T-helper 22 cell (primary cell): ENCODE measurements around the gene DAZAP1.

Source experiments
- DNase-seq: peaks from one replicate; pipeline ENCODE4 v3.0.0-alpha.2; 2020; ENCODE audit warnings: low read depth

DAZAP1 gene

GRCh38 chr19:1394252-1395193 lies 12.9 kb upstream of the DAZAP1 start:
- no peak for DNase-seq

GRCh38 chr19:1395194-1396018 lies 12.0 kb upstream of the DAZAP1 start:
- no peak for DNase-seq

GRCh38 chr19:1396019-1396767 lies 11.2 kb upstream of the DAZAP1 start:
- DNase-seq, result no peak

- no peak for DNase-seq
Measured at GRCh38 chr19:1396768-1397679, 10.4 kb upstream of the DAZAP1 start.

GRCh38 chr19:1397838-1398237 lies 9.5 kb upstream of the DAZAP1 start:
- DNase-seq, result no peak

GRCh38 chr19:1399079-1399478 lies 8.3 kb upstream of the DAZAP1 start:
- no peak for DNase-seq

- DNase-seq, result no peak
Measured at GRCh38 chr19:1399745-1400144, 7.6 kb upstream of the DAZAP1 start.

- DNase-seq, result no peak
Measured at GRCh38 chr19:1400281-1401137, 6.9 kb upstream of the DAZAP1 start.

GRCh38 chr19:1401138-1401888 lies 6.1 kb upstream of the DAZAP1 start, which contains the start of gene GAMT:
Gene GAMT (minus strand): TSS chr19:1401542. CDS start chr19:1401476, 66 bp downstream.
- peak; percentile 19 for DNase-seq

GRCh38 chr19:1401889-1402217 lies 5.5 kb upstream of the DAZAP1 start:
- no peak for DNase-seq

- no peak for DNase-seq
Measured at GRCh38 chr19:1402411-1403070, 4.8 kb upstream of the DAZAP1 start.

GRCh38 chr19:1406774-1407527 lies 435 bp upstream of the DAZAP1 start:
- peak; percentile 97 for DNase-seq

- peak; percentile 37 for DNase-seq
Measured at GRCh38 chr19:1408300-1409203, 1.2 kb downstream of the DAZAP1 start.

GRCh38 chr19:1409204-1410005 lies 2.0 kb downstream of the DAZAP1 start:
- DNase-seq, result no peak

- DNase-seq, result no peak
Measured at GRCh38 chr19:1410136-1410786, 2.9 kb downstream of the DAZAP1 start.

GRCh38 chr19:1410789-1411188 lies 3.4 kb downstream of the DAZAP1 start:
- no peak for DNase-seq
